Colonic mucosa (tissue), 4 donors: Measurements from ENCODE around the gene NINL. TPM values are rescaled to one million over a fixed set of nuclear protein-coding genes. Genes with fewer than 3 reads are reported as not detected.
"Not testable (repeated sequence)": the region's sequence is repeated elsewhere in the genome, so short reads cannot be mapped to it uniquely, and the experiment has no call there.

ENCODE experiments used
- DNase-seq: peaks from one replicate; pipeline ENCODE4 v3.0.0-alpha.2; 2020
- H3K27ac ChIP-seq: fragments of 200-600 bp; one replicate; pipeline ENCODE4 v1.8.0; 2021
- H3K27me3 ChIP-seq: fragments of 200-600 bp; one replicate; pipeline ENCODE4 v1.8.0; 2021
- H3K36me3 ChIP-seq: fragments of 200-600 bp; one replicate; pipeline ENCODE4 v1.8.0; 2021
- H3K4me1 ChIP-seq: fragments of 200-600 bp; one replicate; pipeline ENCODE4 v1.8.0; 2021; ENCODE audit warnings: mild to moderate bottlenecking
- H3K4me3 ChIP-seq: fragments of 200-600 bp; one replicate; pipeline ENCODE4 v1.8.0; 2021
- H3K9ac ChIP-seq, 2 donors: one replicate each; pipeline ENCODE4 v1.7.0; 2013; ENCODE audit warnings: control low read depth in 2 of 2, low read depth in 2 of 2, low read length in 2 of 2
- H3K9me3 ChIP-seq: fragments of 200-600 bp; one replicate; pipeline ENCODE4 v1.8.0; 2021
- CTCF ChIP-seq: fragments of 200-600 bp; IDR thresholded peaks from one replicate; pipeline ENCODE4 v1.8.0; 2022; ENCODE audit warnings: antibody characterized with exemption, mild to moderate bottlenecking
- intact Hi-C: fragments of 100-400 bp; cut with DNase I; formaldehyde crosslinking; loops from one replicate; pipeline ENCODE4 v1.14.1; 2022
- total RNA-seq, 2 donors: library from RNA; stranded (reverse); fragmentation: NEBNext Ultra II Directional in 1 of 2; extraction: Animal tissue kit (Norgen Biotek cat#: 25700) in 1 of 2; gene quantifications; one replicate each; pipeline ENCODE4 v1.2.1, GENCODE V29; 2021
- donor health status: healthy.
- donor health status: DM: no; HTN: no; CAD: no.
- donor health status: DM: no; HTN: no; CAD: no.

NINL gene
- total RNA-seq, 2 donors from 2014 or later: 3.4 to 5.3 TPM

DNA sequence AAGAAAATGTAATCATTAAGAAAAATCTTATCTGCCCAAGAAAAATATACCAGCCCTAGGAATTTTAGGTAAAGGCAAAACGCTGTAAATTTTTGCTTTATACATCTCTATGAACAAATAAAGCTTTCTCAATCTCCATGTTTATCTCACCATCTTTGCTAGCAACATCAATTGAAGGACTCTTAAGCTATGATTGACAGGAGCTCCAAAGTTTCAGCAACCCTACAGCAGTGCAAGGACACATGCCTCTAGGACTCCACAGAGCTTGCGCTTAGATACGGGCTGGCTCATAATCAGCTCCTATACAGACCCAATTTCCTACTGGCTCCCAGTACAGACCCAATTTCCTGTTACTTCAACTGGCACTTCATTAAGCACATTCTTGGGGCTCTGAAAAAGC is 34.2 kb upstream of the NINL start:
- Histone ChIP-seq H3K4me1 (no peaks in the 10 kb centered on the region), H3K9ac (no peak overlapping the region), H3K9me3 (no peaks in the 10 kb centered on the region), H3K4me3 (no peak overlapping the region), H3K27me3 (no peaks in the 10 kb centered on the region), H3K27ac (no peak overlapping the region), H3K36me3 (no peaks in the 10 kb centered on the region)
- TF ChIP-seq CTCF: no peak
- intact Hi-C loops: no loop called here
- DNase-seq: no peak

GRCh38 chr20:25608774-25609173 is 23.4 kb upstream of the NINL start:
- H3K4me1 ChIP-seq: no peaks in the 10 kb centered on the region
- intact Hi-C loops: no loop called here
- H3K4me3 ChIP-seq: no peak overlapping the region
- no peak overlapping the region for H3K9ac ChIP-seq
- no peaks in the 10 kb centered on the region for H3K36me3 ChIP-seq
- DNase-seq: no peak
- H3K27me3 ChIP-seq: no peaks in the 10 kb centered on the region
- H3K27ac ChIP-seq: no peak overlapping the region
- no peak for TF ChIP-seq CTCF
- H3K9me3 ChIP-seq: no peaks in the 10 kb centered on the region

- Histone ChIP-seq H3K9ac (no peak overlapping the region), H3K4me3 (no peak overlapping the region), H3K9me3 (no peaks in the 10 kb centered on the region), H3K27me3 (no peaks in the 10 kb centered on the region), H3K27ac (no peak overlapping the region), H3K36me3 (no peaks in the 10 kb centered on the region), H3K4me1 (no peaks in the 10 kb centered on the region)
- TF ChIP-seq CTCF: no peak
- intact Hi-C loops: no loop called here
- no peak for DNase-seq
These were observed 20.9 kb upstream of the NINL start for GRCh38 chr20:25606094-25606695.

GRCh38 chr20:25605148-25605547 is 19.8 kb upstream of the NINL start:
- H3K27me3 ChIP-seq: no peaks in the 10 kb centered on the region
- intact Hi-C loops: no loop called here

GRCh38 chr20:25604611-25605010 is 19.3 kb upstream of the NINL start:
- no peaks in the 10 kb centered on the region for H3K36me3 ChIP-seq
- no peaks in the 10 kb centered on the region for H3K9me3 ChIP-seq
- TF ChIP-seq CTCF: no peak
- no peaks in the 10 kb centered on the region for H3K27me3 ChIP-seq
- H3K27ac ChIP-seq: no peak overlapping the region
- H3K9ac ChIP-seq: no peak overlapping the region
- no peak for DNase-seq
- no peak overlapping the region for H3K4me3 ChIP-seq
- H3K4me1 ChIP-seq: no peaks in the 10 kb centered on the region
- intact Hi-C loops: no loop called here

More at GRCh38 chr20:25605148-25605547, 19.8 kb upstream of the NINL start:
- Histone ChIP-seq H3K9ac (no peak overlapping the region), H3K4me1 (no peaks in the 10 kb centered on the region), H3K27ac (no peak overlapping the region), H3K4me3 (no peak overlapping the region), H3K36me3 (no peaks in the 10 kb centered on the region), H3K9me3 (no peaks in the 10 kb centered on the region)
- DNase-seq: no peak
- no peak for TF ChIP-seq CTCF

GRCh38 chr20:25602914-25603309 is 17.6 kb upstream of the NINL start:
- DNase-seq, H3K36me3 ChIP-seq, H3K9me3 ChIP-seq, H3K27me3 ChIP-seq, H3K9ac ChIP-seq, intact Hi-C loops, H3K4me3 ChIP-seq, H3K4me1 ChIP-seq, H3K27ac ChIP-seq: not testable (repeated sequence)

- H3K4me3 ChIP-seq, intact Hi-C loops, H3K9ac ChIP-seq, DNase-seq, H3K27ac ChIP-seq, H3K9me3 ChIP-seq, H3K4me1 ChIP-seq, H3K36me3 ChIP-seq, H3K27me3 ChIP-seq: not testable (repeated sequence)
These were observed 17.0 kb upstream of the NINL start for GRCh38 chr20:25602191-25602913.
